A549 treated with AZD9567 at 1 μM for 4 hours (cell line): ENCODE data around the gene WDR49. TPM values are rescaled to one million over a fixed set of nuclear protein-coding genes. Genes with fewer than 3 reads are reported as not detected.

Experiments
- total RNA-seq: library from RNA; stranded (reverse); fragments of 200-300 nt; extraction: Qiagen RNA extraction; gene quantifications from 5 replicates; pipeline ENCODE4 v1.2.3, GENCODE V29; 2022; ENCODE audit not compliant: insufficient read depth

Gene WDR49
- total RNA-seq = not detected in 5 replicates

DNA sequence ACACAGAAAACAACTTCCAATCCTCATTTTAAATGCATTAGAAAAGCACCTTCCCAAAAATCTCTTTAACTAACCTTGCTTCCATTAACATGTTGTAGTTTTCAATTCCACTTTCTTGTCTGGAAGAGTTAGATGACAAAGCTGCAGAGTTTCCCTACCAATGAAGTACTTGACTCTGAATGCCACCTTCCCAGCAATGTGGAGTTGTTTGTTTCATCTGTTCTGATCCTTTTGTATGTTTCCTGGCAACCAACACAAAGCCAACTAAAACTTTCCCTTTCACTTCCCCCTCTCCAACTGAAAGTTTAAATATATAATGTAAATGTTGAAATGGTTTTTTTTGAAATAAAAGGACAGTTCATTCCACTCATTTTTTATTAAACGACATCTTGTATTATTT is at the start of gene WDR49:
TSS of gene WDR49 (minus strand) at position 183 of the 400 bp plus-strand sequence. CDS start 517 bp downstream, outside the sequence.

DNA sequence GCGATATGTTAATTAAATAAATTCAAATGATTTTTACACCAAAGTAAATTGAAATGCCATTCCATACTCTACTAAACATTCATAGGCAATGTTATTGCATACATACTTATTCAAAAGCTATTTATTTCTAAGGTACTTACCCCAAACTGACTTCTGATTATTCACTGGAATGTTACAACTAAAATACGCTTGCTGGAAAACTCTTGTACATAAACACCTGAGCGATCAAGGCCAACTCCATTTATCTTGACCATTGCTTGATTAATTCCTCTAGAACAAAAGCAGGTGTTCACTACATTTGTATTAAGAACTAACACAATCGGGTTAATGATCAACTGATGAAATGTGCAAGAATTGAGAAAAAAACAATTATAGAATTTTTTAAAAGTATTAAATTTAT is 179.9 kb downstream of the WDR49 start, which contains the start of gene SERPINI2:
TSS of gene SERPINI2 (minus strand) at position 180 of the 400 bp plus-strand sequence. CDS start 2,208 bp downstream, outside the sequence.

Other genes with a start within 250 kb of the WDR49 start
- gene SERPINI2, start 179.9 kb downstream of the WDR49 start, total RNA-seq = not detected in 5 replicates
- 48.8 to 67.7 TPM (median 57.0 TPM) in 5 replicates for gene PDCD10, start 81.0 kb upstream of the WDR49 start, total RNA-seq
- 2.3 to 3.1 TPM (median 3.0 TPM) in 5 replicates for gene SERPINI1, start 81.8 kb upstream of the WDR49 start, total RNA-seq